Measurements from ENCODE around the gene ACOX3. TPM values are rescaled to one million over a fixed set of nuclear protein-coding genes. Genes with fewer than 3 reads are reported as not detected.
"Not testable (repeated sequence)": the region's sequence is repeated elsewhere in the genome, so short reads cannot be mapped to it uniquely, and the experiment has no call there.

ACOX3 gene
- total RNA-seq, 2 experiments from 2014 or later, result 13.8 to 15.4 TPM

DNA sequence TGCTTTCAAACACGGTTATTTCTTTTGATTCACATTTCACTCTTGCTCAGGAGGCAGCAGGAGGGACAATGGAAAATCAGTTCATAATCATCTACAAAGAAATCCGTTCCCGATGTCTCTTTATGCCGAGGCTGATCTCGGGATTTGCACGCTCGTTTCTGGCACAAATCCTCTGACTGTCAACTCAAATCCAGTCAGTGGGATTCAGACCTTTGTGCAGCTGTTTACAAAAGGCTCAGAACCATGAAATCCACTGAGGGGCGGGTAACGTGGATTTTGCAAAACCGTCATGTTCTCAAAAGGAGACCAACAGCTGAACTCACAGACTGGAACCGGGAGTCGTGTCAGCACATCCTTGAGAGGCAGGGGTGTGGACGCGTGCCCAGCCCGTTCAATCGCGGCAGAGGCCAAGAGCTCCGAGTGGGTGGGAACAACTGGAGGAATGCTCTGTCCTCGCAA lies 46.4 kb downstream of the ACOX3 start:
- POLR2A ChIA-PET, result no interaction called here
- no peak overlapping the region for H3K27ac Mint-ChIP-seq

DNA sequence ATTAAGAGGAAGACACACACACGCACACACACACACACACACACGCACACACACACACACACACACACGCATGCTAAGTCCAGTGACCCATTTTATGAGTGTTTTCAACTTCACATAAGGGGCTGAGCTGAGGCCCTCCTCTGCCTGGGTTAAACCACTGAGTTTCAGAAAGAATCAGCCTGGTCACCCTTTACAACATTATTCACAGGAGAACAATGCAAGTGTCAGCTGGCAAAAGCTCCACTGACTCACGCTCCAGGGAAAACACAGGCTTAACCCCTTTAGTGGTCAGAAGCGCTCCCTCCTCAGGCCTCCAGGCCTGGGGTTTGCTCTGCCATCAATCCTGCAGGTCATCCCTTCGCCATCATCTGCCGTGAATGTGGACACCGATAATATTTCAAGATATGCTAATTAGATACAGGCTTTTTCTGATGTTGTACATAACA lies 46.9 kb downstream of the ACOX3 start:
- CTCF ChIA-PET, result no interaction called here
- Mint-ChIP-seq H3K4me1 (peaks cover 3% of the 10 kb centered on the region), H3K27ac (no peak overlapping the region), H3K9me3 (no peaks in the 10 kb centered on the region), H3K36me3 (ENCODE audit: low read depth) (no peaks in the 10 kb centered on the region), H3K4me3 (no peak overlapping the region), H3K27me3 (no peaks in the 10 kb centered on the region)
- POLR2A ChIA-PET, result no interaction called here
- no peak for DNase-seq

More for the DNA sequence above, 46.4 kb downstream of the ACOX3 start:
- Mint-ChIP-seq H3K4me3 (no peak overlapping the region), H3K36me3 (ENCODE audit: low read depth) (no peaks in the 10 kb centered on the region), H3K9me3 (no peaks in the 10 kb centered on the region), H3K4me1 (peaks cover 3% of the 10 kb centered on the region), H3K27me3 (no peaks in the 10 kb centered on the region)
- no peak for DNase-seq
- CTCF ChIA-PET, result no interaction called here

DNA sequence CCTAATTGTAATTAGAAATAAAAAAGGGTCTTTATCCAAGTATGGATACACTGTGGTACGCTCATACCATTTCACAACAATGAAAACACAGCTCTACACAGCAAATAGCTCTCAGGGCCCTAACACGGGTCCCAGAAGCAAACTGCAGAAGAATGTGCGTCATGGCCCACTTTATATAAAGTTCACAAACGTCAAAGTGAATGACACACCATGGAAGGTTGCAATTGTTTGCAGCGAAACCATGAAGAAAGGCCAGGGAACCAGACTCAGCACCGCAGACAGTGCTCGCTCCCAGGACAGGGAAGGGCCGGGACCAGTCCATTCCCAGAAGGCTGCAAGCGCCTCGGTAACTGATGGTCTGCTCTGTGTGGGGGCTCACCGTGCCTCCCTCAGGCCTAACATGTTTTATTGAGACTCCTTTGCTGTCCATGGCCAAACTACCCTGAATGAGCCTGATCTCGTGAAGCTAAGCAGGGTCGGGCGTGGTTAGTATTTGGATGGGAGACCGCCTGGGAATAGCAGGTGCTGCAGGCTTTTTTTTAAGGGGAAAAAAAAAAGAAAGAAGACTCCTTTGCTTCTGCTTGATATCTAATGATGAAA lies 47.8 kb downstream of the ACOX3 start:
- no peak overlapping the region for H3K27ac Mint-ChIP-seq

DNA sequence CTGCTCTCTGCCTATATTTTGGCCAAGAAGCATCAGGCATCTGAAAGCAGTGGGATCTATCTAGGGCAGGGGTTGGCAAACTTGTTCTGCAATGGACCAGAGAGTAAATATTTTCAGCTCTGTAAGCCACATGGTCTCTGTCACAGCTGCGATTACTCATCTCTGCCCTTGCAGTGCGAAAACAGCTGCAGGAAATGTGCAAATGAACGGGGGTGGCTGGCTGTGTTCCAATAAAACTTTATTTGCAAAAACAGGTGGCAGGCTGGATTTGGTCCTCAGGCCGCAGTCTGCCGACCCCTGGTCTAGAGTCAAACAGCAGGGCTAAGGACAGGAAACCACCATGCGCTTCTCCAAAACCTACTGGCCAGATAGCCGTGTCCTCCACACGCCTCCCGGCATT lies 48.6 kb downstream of the ACOX3 start:
- peaks cover 3% of the 10 kb centered on the region for H3K4me1 Mint-ChIP-seq
- no peak overlapping the region for H3K4me3 Mint-ChIP-seq
- no peaks in the 10 kb centered on the region for H3K9me3 Mint-ChIP-seq
- ChIA-PET CTCF (interaction anchor here (1.3 to 1.5 kb wide), 2 partner anchors 9 to 16 kb away, joined by 3 to 4 read pairs; no protein-coding TSS in a partner anchor), POLR2A (no interaction called here)
- no peak for DNase-seq
- H3K36me3 Mint-ChIP-seq (ENCODE audit: low read depth), result no peaks in the 10 kb centered on the region
- H3K27ac Mint-ChIP-seq, result no peak overlapping the region
- H3K27me3 Mint-ChIP-seq, result no peaks in the 10 kb centered on the region

More for the DNA sequence above, 47.8 kb downstream of the ACOX3 start:
- Mint-ChIP-seq H3K4me1 (peaks cover 3% of the 10 kb centered on the region), H3K9me3 (no peaks in the 10 kb centered on the region), H3K36me3 (ENCODE audit: low read depth) (no peaks in the 10 kb centered on the region), H3K4me3 (no peak overlapping the region), H3K27me3 (no peaks in the 10 kb centered on the region)
- POLR2A ChIA-PET, result no interaction called here
- DNase-seq, result no peak
- CTCF ChIA-PET, result interaction anchor here (1.3 kb wide), 1 partner anchor 8 kb away, joined by 4 read pairs; no protein-coding TSS in a partner anchor

DNA sequence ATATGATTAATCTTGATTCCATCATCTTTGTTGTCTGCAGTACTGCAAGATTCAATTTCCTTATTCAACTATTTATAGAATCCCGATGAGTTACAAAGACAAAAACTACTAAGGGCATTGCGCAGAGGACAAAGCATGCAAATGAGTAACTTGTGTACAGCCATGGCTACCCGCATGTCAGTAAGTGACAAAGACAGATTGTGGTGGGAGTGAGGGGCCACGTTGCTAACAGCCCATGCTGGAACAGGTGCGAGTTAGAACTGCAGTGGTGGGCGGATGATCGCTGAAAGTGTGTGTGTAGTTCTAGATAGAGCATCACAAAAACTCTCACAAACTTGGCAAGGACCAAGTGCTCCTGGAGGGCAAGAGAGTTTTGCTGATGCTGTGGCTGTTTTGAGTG lies 49.5 kb downstream of the ACOX3 start:
- no peak overlapping the region for H3K27ac Mint-ChIP-seq
- POLR2A ChIA-PET, result no interaction called here
- CTCF ChIA-PET, result interaction anchor here (1.5 kb wide), 1 partner anchor 17 kb away, joined by 3 read pairs; no protein-coding TSS in a partner anchor

DNA sequence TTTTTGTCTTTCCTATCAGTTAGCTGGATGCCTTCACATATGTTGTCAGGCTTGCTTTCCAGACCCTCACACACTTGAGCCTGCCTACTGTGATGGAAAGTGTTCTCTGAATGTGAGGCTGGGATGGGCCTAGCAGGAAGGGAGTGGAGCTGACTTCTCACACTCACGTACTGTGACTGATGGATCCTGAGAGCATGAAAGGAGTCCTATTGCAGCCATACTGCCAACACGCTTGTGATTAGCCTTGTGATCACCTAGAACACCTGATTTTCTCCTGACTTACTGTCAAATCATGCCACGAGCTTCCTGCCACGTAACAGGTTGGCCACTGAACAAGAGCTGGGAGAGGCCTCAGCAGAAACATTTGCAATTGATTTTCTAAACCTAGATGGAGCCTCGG lies 49.9 kb downstream of the ACOX3 start:
- Mint-ChIP-seq H3K9me3 (no peaks in the 10 kb centered on the region), H3K36me3 (ENCODE audit: low read depth) (no peaks in the 10 kb centered on the region), H3K4me3 (no peak overlapping the region), H3K27me3 (no peaks in the 10 kb centered on the region), H3K4me1 (peaks cover 3% of the 10 kb centered on the region), H3K27ac (no peak overlapping the region)
- ChIA-PET CTCF (no interaction called here), POLR2A (no interaction called here)
- no peak for DNase-seq

More for the DNA sequence above, 49.5 kb downstream of the ACOX3 start:
- no peak for DNase-seq
- no peak overlapping the region for H3K4me3 Mint-ChIP-seq
- H3K9me3 Mint-ChIP-seq, result no peaks in the 10 kb centered on the region
- H3K4me1 Mint-ChIP-seq, result peaks cover 3% of the 10 kb centered on the region
- H3K36me3 Mint-ChIP-seq (ENCODE audit: low read depth), result no peaks in the 10 kb centered on the region
- H3K27me3 Mint-ChIP-seq, result no peaks in the 10 kb centered on the region

DNA sequence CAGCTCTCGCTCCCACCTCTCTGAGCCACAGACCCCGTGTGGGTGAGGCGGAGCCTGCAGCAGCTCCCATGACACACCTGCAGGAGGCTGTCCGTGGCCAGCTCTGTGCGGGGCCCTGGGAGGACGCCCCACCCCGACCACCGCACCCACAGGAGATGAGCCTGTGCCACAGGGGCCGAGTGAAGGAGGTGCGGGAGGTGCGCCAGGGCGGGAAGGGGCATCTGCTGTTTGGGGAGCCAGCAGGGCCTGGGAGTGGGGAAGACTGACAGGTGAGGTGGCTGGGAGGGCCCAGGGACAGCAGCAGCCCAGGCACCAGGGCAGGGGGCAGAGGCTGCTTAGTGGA lies 52.0 kb downstream of the ACOX3 start:
- H3K4me1 Mint-ChIP-seq, result peaks cover 3% of the 10 kb centered on the region
- H3K4me3 Mint-ChIP-seq, result no peak overlapping the region
- ChIA-PET CTCF (no interaction called here), POLR2A (no interaction called here)
- DNase-seq, result no peak
- no peak overlapping the region for H3K27ac Mint-ChIP-seq
- H3K27me3 Mint-ChIP-seq, result no peaks in the 10 kb centered on the region
- H3K9me3 Mint-ChIP-seq, result no peaks in the 10 kb centered on the region
- no peaks in the 10 kb centered on the region for H3K36me3 Mint-ChIP-seq (ENCODE audit: low read depth)

DNA sequence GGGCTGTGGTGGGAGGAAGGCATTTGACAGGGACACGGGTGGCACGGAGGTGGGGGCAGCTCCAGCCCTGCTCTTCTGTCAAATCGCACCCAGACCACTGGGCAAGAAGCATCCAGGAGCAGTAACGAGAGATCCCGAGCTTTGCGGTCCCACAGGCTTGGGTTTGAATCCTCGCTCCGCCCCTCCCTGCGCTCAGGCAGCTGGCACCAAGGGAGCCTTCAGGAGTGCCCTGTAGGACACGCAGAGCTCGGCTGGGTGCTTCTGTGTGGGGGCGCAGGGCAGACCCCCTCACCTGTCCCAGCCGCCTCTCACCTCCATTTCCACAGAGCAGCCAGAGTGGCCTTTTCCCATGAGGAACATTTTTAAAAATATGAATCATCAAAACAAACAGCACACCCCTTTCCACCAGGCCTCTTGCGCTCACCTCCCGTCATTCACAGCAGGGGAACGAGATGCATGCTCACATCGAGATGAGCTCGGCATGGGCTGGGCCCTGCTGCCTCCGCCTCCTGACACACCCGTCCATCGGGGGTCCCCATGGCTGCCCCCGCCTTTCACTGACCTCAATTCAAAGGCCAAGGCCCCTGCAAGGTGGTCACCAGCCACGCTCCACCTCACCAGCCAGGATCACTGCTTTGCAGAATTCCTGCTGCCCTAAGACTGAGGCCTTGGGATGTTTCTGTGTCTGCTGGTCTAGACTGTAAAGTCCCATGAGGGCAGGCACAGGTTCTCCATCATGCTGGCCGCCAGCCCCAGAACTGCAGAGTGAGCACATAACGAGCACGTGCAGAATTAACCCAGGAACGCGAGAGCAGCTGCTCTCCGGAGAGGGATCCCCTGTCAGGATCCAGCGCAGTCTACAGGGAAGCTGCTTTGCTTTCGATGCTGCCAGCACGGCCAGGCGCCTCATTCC lies 52.7 kb downstream of the ACOX3 start:
- POLR2A ChIA-PET, result no interaction called here
- no peak for DNase-seq
- Mint-ChIP-seq H3K4me1 (peaks cover 3% of the 10 kb centered on the region), H3K27ac (no peak overlapping the region), H3K27me3 (no peaks in the 10 kb centered on the region), H3K36me3 (ENCODE audit: low read depth) (no peaks in the 10 kb centered on the region), H3K9me3 (no peaks in the 10 kb centered on the region), H3K4me3 (no peak overlapping the region)
- CTCF ChIA-PET, result no interaction called here

DNA sequence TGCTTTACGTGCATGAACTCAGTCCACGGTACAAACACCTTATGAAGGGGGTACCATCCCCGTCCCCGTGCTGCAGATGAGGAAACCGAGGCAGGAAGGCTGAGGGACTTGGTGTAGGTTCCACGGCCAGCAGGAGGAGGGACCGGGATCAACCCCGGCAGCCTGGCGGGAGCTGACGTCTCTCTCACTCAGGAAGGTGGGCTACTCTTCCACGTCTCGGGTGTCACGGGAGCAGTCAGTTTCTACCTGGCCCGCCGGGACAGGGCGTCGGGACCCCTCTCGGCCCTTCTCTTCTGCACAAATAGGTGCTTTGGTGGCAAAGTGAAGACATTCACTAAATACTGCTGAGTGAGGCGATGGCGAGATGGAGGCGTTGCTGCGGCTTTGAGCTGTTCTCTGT lies 53.3 kb downstream of the ACOX3 start:
- POLR2A ChIA-PET, result no interaction called here
- no peaks in the 10 kb centered on the region for H3K9me3 Mint-ChIP-seq
- H3K4me1 Mint-ChIP-seq, result peaks cover 2% of the 10 kb centered on the region
- CTCF ChIA-PET, result no interaction called here
- no peak overlapping the region for H3K4me3 Mint-ChIP-seq
- no peaks in the 10 kb centered on the region for H3K27me3 Mint-ChIP-seq
- H3K36me3 Mint-ChIP-seq (ENCODE audit: low read depth), result no peaks in the 10 kb centered on the region
- no peak for DNase-seq
- no peak overlapping the region for H3K27ac Mint-ChIP-seq

DNA sequence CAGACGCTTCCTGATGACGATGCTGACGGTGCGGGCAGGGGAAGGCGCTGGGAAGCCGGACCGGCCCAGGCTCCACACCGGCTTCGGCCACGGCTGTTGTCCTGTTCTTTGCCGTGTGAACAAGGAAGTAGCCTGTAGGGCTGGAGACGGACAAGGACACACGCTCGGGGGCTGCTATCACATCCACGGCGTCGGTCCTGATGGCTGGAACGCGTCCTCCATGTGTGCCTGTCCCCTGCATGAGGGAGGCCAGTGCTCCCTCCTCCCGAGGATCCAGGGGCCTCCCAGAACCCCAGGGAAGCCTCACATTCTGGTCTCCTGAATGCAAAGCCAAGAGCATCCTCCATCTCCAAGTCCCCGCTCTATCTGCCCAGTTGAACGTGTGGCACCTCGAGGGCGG lies 53.8 kb downstream of the ACOX3 start:
- H3K36me3 Mint-ChIP-seq (ENCODE audit: low read depth), result no peaks in the 10 kb centered on the region
- no peaks in the 10 kb centered on the region for H3K9me3 Mint-ChIP-seq
- ChIA-PET CTCF (no interaction called here), POLR2A (no interaction called here)
- no peak overlapping the region for H3K27ac Mint-ChIP-seq
- no peak overlapping the region for H3K4me3 Mint-ChIP-seq
- no peaks in the 10 kb centered on the region for H3K27me3 Mint-ChIP-seq
- peaks cover 2% of the 10 kb centered on the region for H3K4me1 Mint-ChIP-seq
- DNase-seq, result no peak

DNA sequence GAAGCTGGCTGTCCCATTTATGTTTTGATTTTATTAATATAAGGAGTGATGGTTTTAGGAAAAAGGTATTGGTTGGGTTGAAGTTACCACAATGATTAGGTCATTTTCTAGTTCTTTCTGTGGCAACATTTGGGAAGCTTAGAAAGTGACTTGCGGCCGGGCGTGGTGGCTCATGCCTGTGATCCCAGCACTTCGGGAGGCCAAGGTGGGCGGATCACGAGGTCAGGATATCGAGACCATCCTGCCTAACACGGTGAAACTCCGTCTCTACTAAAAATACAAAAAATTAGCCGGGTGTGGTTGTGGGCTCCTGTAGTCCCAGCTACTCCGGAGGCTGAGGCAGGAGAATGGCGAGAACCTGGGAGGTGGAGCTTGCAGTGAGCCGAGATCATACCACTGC lies 54.4 kb downstream of the ACOX3 start:
- H3K4me1 Mint-ChIP-seq; POLR2A ChIA-PET; H3K9me3 Mint-ChIP-seq; H3K4me3 Mint-ChIP-seq; H3K27me3 Mint-ChIP-seq; H3K36me3 Mint-ChIP-seq (ENCODE audit: low read depth); H3K27ac Mint-ChIP-seq; DNase-seq: not testable (repeated sequence)
- CTCF ChIA-PET, result interaction anchor here (0.7 kb wide), 1 partner anchor 214 kb away, joined by 3 read pairs; no protein-coding TSS in a partner anchor

DNA sequence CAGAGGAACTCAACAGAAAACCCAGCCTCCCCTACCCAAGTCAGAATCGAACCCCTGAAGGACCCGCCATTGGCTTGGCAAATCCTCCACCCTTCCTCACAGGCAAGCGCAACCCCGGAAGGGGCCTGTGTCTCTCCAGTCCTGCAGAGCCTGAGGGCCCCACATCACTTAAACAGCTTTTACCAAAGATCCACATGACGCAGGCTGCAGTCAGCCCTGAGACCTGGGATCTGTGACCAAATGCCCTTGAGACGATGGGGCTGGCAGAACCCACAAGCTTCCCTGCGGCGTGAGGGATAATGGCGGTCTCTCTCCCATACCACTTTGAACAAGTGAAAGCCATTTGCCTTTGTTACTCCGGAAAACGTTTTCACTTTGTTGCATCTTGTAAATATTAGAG lies 54.9 kb downstream of the ACOX3 start:
- Mint-ChIP-seq H3K4me1 (no peaks in the 10 kb centered on the region), H3K36me3 (ENCODE audit: low read depth) (no peaks in the 10 kb centered on the region), H3K27ac (no peak overlapping the region), H3K4me3 (no peak overlapping the region), H3K9me3 (no peaks in the 10 kb centered on the region), H3K27me3 (no peaks in the 10 kb centered on the region)
- CTCF ChIA-PET, result interaction anchor here (0.7 kb wide), 1 partner anchor 214 kb away, joined by 3 read pairs; no protein-coding TSS in a partner anchor
- POLR2A ChIA-PET, result no interaction called here
- no peak for DNase-seq

DNA sequence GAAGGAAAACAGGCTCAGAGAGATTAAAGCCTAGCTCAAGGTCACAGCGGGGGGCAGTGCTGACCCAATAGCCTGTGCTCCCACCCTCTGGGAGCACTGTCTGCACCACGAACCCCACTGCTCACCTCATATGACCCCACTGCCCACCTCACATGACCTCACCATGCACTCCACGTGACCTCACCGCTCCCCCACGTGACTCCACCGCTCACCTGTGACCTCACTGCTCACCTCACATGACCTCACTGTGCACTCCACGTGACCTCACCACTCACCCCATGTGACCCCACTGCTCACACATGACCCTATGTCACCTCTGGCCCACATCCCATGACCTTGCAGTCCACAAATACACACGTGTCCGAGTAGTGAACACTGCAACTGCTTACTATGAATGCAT lies 55.4 kb downstream of the ACOX3 start:
- DNase-seq, result no peak
- H3K4me3 Mint-ChIP-seq, result no peak overlapping the region
- ChIA-PET POLR2A (no interaction called here), CTCF (no interaction called here)
- H3K27ac Mint-ChIP-seq, result no peak overlapping the region
- H3K36me3 Mint-ChIP-seq (ENCODE audit: low read depth), result no peaks in the 10 kb centered on the region
- H3K9me3 Mint-ChIP-seq, result no peaks in the 10 kb centered on the region
- H3K4me1 Mint-ChIP-seq, result no peaks in the 10 kb centered on the region
- no peaks in the 10 kb centered on the region for H3K27me3 Mint-ChIP-seq
